GM18502 (cell line): Measurements from ENCODE around the gene GDPD5.

ENCODE experiments used
- ATAC-seq: cut with Tn5 transposase; IDR thresholded peaks from one replicate; pipeline ENCODE4 v1.9.1; 2021; ENCODE audit warnings: mild to moderate bottlenecking; ENCODE audit not compliant: unreplicated experiment, poor library complexity

Gene GDPD5

GRCh38 chr11:75518204-75518549 is 7.6 kb downstream of the GDPD5 start:
- ATAC-seq: no peak

- no peak for ATAC-seq
Observed at GRCh38 chr11:75516886-75517285, 8.9 kb downstream of the GDPD5 start.

GRCh38 chr11:75516140-75516539 is 9.6 kb downstream of the GDPD5 start:
- ATAC-seq: no peak

GRCh38 chr11:75514596-75514995 is 11.1 kb downstream of the GDPD5 start:
- no peak for ATAC-seq

GRCh38 chr11:75513250-75513649 is 12.5 kb downstream of the GDPD5 start:
- no peak for ATAC-seq

GRCh38 chr11:75510723-75511019 is 15.1 kb downstream of the GDPD5 start:
- ATAC-seq: no peak

- ATAC-seq: no peak
Observed at GRCh38 chr11:75510004-75510722, 15.6 kb downstream of the GDPD5 start.

GRCh38 chr11:75509020-75509720 is 16.6 kb downstream of the GDPD5 start:
- ATAC-seq: no peak

GRCh38 chr11:75508051-75508561 is 17.6 kb downstream of the GDPD5 start:
- ATAC-seq: no peak

GRCh38 chr11:75507571-75507970 is 18.2 kb downstream of the GDPD5 start:
- no peak for ATAC-seq

GRCh38 chr11:75506827-75507226 is 18.9 kb downstream of the GDPD5 start:
- no peak for ATAC-seq

GRCh38 chr11:75505916-75506692 is 19.6 kb downstream of the GDPD5 start:
- no peak for ATAC-seq

- no peak for ATAC-seq
Observed at GRCh38 chr11:75504501-75504900, 21.2 kb downstream of the GDPD5 start.

- ATAC-seq: peak; percentile 56
Observed at GRCh38 chr11:75503531-75504099, 22.1 kb downstream of the GDPD5 start.

- no peak for ATAC-seq
Observed at GRCh38 chr11:75502138-75502537, 23.6 kb downstream of the GDPD5 start.

- ATAC-seq: no peak
Observed at GRCh38 chr11:75500742-75501141, 25.0 kb downstream of the GDPD5 start.

GRCh38 chr11:75499423-75500190 is 26.1 kb downstream of the GDPD5 start:
- ATAC-seq: no peak

- no peak for ATAC-seq
Observed at GRCh38 chr11:75498556-75499255, 27.0 kb downstream of the GDPD5 start.

GRCh38 chr11:75497788-75498409 is 27.8 kb downstream of the GDPD5 start:
- ATAC-seq: no peak
